ENCODE measurements around the gene ZNF385A.

DNA sequence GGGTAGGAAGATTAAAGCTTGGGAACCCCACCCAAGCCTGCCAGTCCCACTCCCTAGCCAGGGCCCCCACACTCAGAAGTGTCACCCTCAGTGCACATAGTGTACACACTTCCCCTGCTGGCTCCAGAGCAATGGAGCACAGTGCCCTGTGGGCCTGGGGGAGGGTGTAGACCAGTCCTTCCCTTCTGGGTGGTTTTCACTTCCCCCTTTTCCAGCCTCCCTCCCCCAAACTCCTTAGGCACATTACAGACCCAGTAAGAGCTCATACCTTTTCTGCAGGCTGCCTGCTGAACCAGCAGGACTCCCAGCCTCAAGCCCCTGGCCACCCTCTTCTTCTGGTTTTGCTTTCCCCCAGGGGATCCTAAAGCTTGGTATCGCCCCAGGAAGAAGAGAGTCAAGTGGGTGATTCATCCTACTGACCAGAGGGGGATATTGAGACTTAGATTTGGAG, at the start of gene ZNF385A:
- no peak for TF ChIP-seq ZNF256 (CRISPR knock-in tag; conservative IDR thresholded peaks at IDR 0.05)
- TF ChIP-seq, protein P1, sequence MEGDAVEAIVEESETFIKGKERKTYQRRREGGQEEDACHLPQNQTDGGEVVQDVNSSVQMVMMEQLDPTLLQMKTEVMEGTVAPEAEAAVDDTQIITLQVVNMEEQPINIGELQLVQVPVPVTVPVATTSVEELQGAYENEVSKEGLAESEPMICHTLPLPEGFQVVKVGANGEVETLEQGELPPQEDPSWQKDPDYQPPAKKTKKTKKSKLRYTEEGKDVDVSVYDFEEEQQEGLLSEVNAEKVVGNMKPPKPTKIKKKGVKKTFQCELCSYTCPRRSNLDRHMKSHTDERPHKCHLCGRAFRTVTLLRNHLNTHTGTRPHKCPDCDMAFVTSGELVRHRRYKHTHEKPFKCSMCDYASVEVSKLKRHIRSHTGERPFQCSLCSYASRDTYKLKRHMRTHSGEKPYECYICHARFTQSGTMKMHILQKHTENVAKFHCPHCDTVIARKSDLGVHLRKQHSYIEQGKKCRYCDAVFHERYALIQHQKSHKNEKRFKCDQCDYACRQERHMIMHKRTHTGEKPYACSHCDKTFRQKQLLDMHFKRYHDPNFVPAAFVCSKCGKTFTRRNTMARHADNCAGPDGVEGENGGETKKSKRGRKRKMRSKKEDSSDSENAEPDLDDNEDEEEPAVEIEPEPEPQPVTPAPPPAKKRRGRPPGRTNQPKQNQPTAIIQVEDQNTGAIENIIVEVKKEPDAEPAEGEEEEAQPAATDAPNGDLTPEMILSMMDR (CRISPR knock-in tag; IDR thresholded peaks at IDR 0.05), result no peak
- no peak for TF ChIP-seq YY1 (IDR thresholded peaks at IDR 0.05; ENCODE audit: insufficient read depth, insufficient replicate concordance, low read depth, low read length)
- TF ChIP-seq ZNF121 (CRISPR knock-in tag; IDR thresholded peaks at IDR 0.05), result no peak
- no peak for TF ChIP-seq ZNF274 (CRISPR knock-in tag; IDR thresholded peaks at IDR 0.05)
- TF ChIP-seq, protein P2, sequence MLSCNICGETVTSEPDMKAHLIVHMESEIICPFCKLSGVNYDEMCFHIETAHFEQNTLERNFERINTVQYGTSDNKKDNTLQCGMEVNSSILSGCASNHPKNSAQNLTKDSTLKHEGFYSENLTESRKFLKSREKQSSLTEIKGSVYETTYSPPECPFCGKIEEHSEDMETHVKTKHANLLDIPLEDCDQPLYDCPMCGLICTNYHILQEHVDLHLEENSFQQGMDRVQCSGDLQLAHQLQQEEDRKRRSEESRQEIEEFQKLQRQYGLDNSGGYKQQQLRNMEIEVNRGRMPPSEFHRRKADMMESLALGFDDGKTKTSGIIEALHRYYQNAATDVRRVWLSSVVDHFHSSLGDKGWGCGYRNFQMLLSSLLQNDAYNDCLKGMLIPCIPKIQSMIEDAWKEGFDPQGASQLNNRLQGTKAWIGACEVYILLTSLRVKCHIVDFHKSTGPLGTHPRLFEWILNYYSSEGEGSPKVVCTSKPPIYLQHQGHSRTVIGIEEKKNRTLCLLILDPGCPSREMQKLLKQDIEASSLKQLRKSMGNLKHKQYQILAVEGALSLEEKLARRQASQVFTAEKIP (CRISPR knock-in tag; IDR thresholded peaks at IDR 0.05; ENCODE audit: borderline replicate concordance), result no peak
- TF ChIP-seq ZNF33A (CRISPR knock-in tag; IDR thresholded peaks at IDR 0.05; ENCODE audit: borderline replicate concordance), result no peak
- TF ChIP-seq POLR2A (IDR thresholded peaks at IDR 0.05; ENCODE audit: insufficient read depth in 1 of 2, low read depth in 2 of 2, low read length in 2 of 2), result no peak
- TF ChIP-seq ZNF780A (CRISPR knock-in tag; IDR thresholded peaks at IDR 0.05), result no peak
- TF ChIP-seq ATF1 (CRISPR knock-in tag; IDR thresholded peaks at IDR 0.05), result no peak
- TF ChIP-seq ZBTB1 (CRISPR knock-in tag; IDR thresholded peaks at IDR 0.05; ENCODE audit: borderline replicate concordance), result no peak
- TF ChIP-seq, protein P3, sequence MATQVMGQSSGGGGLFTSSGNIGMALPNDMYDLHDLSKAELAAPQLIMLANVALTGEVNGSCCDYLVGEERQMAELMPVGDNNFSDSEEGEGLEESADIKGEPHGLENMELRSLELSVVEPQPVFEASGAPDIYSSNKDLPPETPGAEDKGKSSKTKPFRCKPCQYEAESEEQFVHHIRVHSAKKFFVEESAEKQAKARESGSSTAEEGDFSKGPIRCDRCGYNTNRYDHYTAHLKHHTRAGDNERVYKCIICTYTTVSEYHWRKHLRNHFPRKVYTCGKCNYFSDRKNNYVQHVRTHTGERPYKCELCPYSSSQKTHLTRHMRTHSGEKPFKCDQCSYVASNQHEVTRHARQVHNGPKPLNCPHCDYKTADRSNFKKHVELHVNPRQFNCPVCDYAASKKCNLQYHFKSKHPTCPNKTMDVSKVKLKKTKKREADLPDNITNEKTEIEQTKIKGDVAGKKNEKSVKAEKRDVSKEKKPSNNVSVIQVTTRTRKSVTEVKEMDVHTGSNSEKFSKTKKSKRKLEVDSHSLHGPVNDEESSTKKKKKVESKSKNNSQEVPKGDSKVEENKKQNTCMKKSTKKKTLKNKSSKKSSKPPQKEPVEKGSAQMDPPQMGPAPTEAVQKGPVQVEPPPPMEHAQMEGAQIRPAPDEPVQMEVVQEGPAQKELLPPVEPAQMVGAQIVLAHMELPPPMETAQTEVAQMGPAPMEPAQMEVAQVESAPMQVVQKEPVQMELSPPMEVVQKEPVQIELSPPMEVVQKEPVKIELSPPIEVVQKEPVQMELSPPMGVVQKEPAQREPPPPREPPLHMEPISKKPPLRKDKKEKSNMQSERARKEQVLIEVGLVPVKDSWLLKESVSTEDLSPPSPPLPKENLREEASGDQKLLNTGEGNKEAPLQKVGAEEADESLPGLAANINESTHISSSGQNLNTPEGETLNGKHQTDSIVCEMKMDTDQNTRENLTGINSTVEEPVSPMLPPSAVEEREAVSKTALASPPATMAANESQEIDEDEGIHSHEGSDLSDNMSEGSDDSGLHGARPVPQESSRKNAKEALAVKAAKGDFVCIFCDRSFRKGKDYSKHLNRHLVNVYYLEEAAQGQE (IDR thresholded peaks at IDR 0.05; ENCODE audit: borderline replicate concordance in 1 of 2, low read depth in 1 of 2, low read length in 2 of 2), result no peak

All from HepG2 (cell line).